GM19372 (cell line): ENCODE measurements around the gene RBM47.

Experiments
- ATAC-seq: cut with Tn5 transposase; IDR thresholded peaks from one replicate; pipeline ENCODE4 v1.9.1; 2021; ENCODE audit warnings: mild to moderate bottlenecking, low read depth, moderate library complexity; ENCODE audit not compliant: unreplicated experiment

Gene RBM47

GRCh38 chr4:40594261-40595178, 35.1 kb downstream of the RBM47 start:
- ATAC-seq: no peak

- ATAC-seq: no peak
Measured at GRCh38 chr4:40592034-40592433, 37.6 kb downstream of the RBM47 start.

GRCh38 chr4:40587826-40588225, 41.8 kb downstream of the RBM47 start:
- no peak for ATAC-seq

- no peak for ATAC-seq
Measured at GRCh38 chr4:40587351-40587750, 42.3 kb downstream of the RBM47 start.

- ATAC-seq: no peak
Measured at GRCh38 chr4:40586729-40587128, 42.9 kb downstream of the RBM47 start.

GRCh38 chr4:40586034-40586433, 43.6 kb downstream of the RBM47 start:
- ATAC-seq: no peak

GRCh38 chr4:40585201-40585799, 44.4 kb downstream of the RBM47 start:
- no peak for ATAC-seq

- no peak for ATAC-seq
Measured at GRCh38 chr4:40584517-40585141, 45.0 kb downstream of the RBM47 start.

- no peak for ATAC-seq
Measured at GRCh38 chr4:40583850-40584439, 45.7 kb downstream of the RBM47 start.

GRCh38 chr4:40582413-40582812, 47.3 kb downstream of the RBM47 start:
- ATAC-seq: no peak

- ATAC-seq: no peak
Measured at GRCh38 chr4:40581254-40582140, 48.2 kb downstream of the RBM47 start.

- no peak for ATAC-seq
Measured at GRCh38 chr4:40579983-40580382, 49.7 kb downstream of the RBM47 start.

- no peak for ATAC-seq
Measured at GRCh38 chr4:40577588-40578253, 51.9 kb downstream of the RBM47 start.

GRCh38 chr4:40576651-40577480, 52.8 kb downstream of the RBM47 start:
- peak; percentile 62 for ATAC-seq

GRCh38 chr4:40575846-40576245, 53.8 kb downstream of the RBM47 start:
- no peak for ATAC-seq

- ATAC-seq: no peak
Measured at GRCh38 chr4:40573593-40574311, 55.9 kb downstream of the RBM47 start.

- ATAC-seq: no peak
Measured at GRCh38 chr4:40572692-40573310, 56.9 kb downstream of the RBM47 start.

GRCh38 chr4:40571208-40571607, 58.5 kb downstream of the RBM47 start:
- ATAC-seq: no peak
